WTC11 (cell line): ENCODE data around the gene SLC9A9.

Experiments used
- CREB1 ChIP-seq: sonication (generic); formaldehyde crosslinking; IDR thresholded peaks from 2 replicates; pipeline ENCODE4 v1.8.0; 2023; ENCODE audit warnings: mild to moderate bottlenecking, missing genetic modification reagents
- CTCF ChIP-seq: fragments of 200-600 bp; IDR thresholded peaks from 2 replicates; pipeline ENCODE4 v1.8.0; 2022; ENCODE audit warnings: antibody characterized with exemption
- ZNF232 ChIP-seq: sonication (generic); formaldehyde crosslinking; IDR thresholded peaks from 2 replicates; pipeline ENCODE4 v1.8.0; 2022; ENCODE audit warnings: mild to moderate bottlenecking, missing genetic modification reagents

- TF ChIP-seq CTCF (no peak), ZNF232 (CRISPR knock-in tag) (no peak), CREB1 (CRISPR knock-in tag) (no peak)
Measured at GRCh38 chr3:143441516-143442171, 406.6 kb downstream of the SLC9A9 start.
